Nephron progenitor cell (in vitro differentiated cells): Measurements from ENCODE around the gene GRIK4.

ENCODE experiments used
- DNase-seq: peaks from one replicate; pipeline ENCODE4 v3.0.0; 2021
- H3K27ac Mint-ChIP-seq: 2 replicates; pipeline ENCODE4 v1.8.0; 2021; ENCODE audit warnings: mild to moderate bottlenecking, moderate library complexity, mixed read lengths
- H3K27me3 Mint-ChIP-seq: 2 replicates; pipeline ENCODE4 v1.8.0; 2021; ENCODE audit warnings: mild to moderate bottlenecking, low read depth, mixed read lengths; ENCODE audit not compliant: poor library complexity
- H3K36me3 Mint-ChIP-seq: 2 replicates; pipeline ENCODE4 v1.8.0; 2021; ENCODE audit warnings: low read depth, mixed read lengths
- H3K4me1 Mint-ChIP-seq: 2 replicates; pipeline ENCODE4 v1.8.0; 2021; ENCODE audit warnings: mixed read lengths
- H3K4me3 Mint-ChIP-seq: 2 replicates; pipeline ENCODE4 v1.8.0; 2021; ENCODE audit warnings: mild to moderate bottlenecking, moderate library complexity, mixed read lengths
- H3K9me3 Mint-ChIP-seq: 2 replicates; pipeline ENCODE4 v1.8.0; 2021; ENCODE audit warnings: mild to moderate bottlenecking, moderate library complexity, mixed read lengths
- CTCF ChIP-seq: fragments of 200-600 bp; sonication (generic); IDR thresholded peaks from 2 replicates; pipeline ENCODE4 v1.5.0; 2021; ENCODE audit warnings: antibody characterized with exemption

The GRIK4 gene

GRCh38 chr11:120823159-120823558 is 311.6 kb downstream of the GRIK4 start:
- Mint-ChIP-seq H3K9me3 (no peaks in the 10 kb centered on the region), H3K4me1 (peaks cover 3% of the 10 kb centered on the region)

GRCh38 chr11:120824242-120824641 is 312.7 kb downstream of the GRIK4 start:
- H3K4me3 Mint-ChIP-seq, result no peak overlapping the region
- H3K4me1 Mint-ChIP-seq, result no peaks in the 10 kb centered on the region
- no peaks in the 10 kb centered on the region for H3K9me3 Mint-ChIP-seq
- H3K36me3 Mint-ChIP-seq, result no peaks in the 10 kb centered on the region
- no peak for DNase-seq
- no peak for TF ChIP-seq CTCF
- H3K27me3 Mint-ChIP-seq, result peaks cover 23% of the 10 kb centered on the region
- no peak overlapping the region for H3K27ac Mint-ChIP-seq

More at GRCh38 chr11:120823159-120823558, 311.6 kb downstream of the GRIK4 start:
- Mint-ChIP-seq H3K27ac (no peak overlapping the region), H3K27me3 (peaks cover 29% of the 10 kb centered on the region), H3K36me3 (no peaks in the 10 kb centered on the region), H3K4me3 (no peak overlapping the region)
- no peak for TF ChIP-seq CTCF
- DNase-seq, result no peak

GRCh38 chr11:120827198-120827597 is 315.6 kb downstream of the GRIK4 start:
- H3K27ac Mint-ChIP-seq, result no peak overlapping the region

GRCh38 chr11:120827820-120828219 is 316.3 kb downstream of the GRIK4 start:
- no peak for DNase-seq
- Mint-ChIP-seq H3K36me3 (no peaks in the 10 kb centered on the region), H3K27ac (no peak overlapping the region), H3K27me3 (peaks cover 10% of the 10 kb centered on the region), H3K4me3 (no peak overlapping the region), H3K4me1 (peaks cover 22% of the 10 kb centered on the region), H3K9me3 (no peaks in the 10 kb centered on the region)
- TF ChIP-seq CTCF, result no peak

More at GRCh38 chr11:120827198-120827597, 315.6 kb downstream of the GRIK4 start:
- no peak for TF ChIP-seq CTCF
- Mint-ChIP-seq H3K27me3 (peaks cover 10% of the 10 kb centered on the region), H3K9me3 (no peaks in the 10 kb centered on the region), H3K4me3 (no peak overlapping the region), H3K4me1 (peaks cover 16% of the 10 kb centered on the region), H3K36me3 (no peaks in the 10 kb centered on the region)
- DNase-seq, result no peak

- Mint-ChIP-seq H3K27ac (no peak overlapping the region), H3K9me3 (no peaks in the 10 kb centered on the region), H3K27me3 (peaks cover 10% of the 10 kb centered on the region), H3K36me3 (no peaks in the 10 kb centered on the region), H3K4me1 (peaks cover 32% of the 10 kb centered on the region), H3K4me3 (no peak overlapping the region)
- no peak for DNase-seq
- TF ChIP-seq CTCF, result no peak
Measured at GRCh38 chr11:120828847-120829246, 317.3 kb downstream of the GRIK4 start.

GRCh38 chr11:120830085-120830620 is 318.6 kb downstream of the GRIK4 start:
- no peak for TF ChIP-seq CTCF
- Mint-ChIP-seq H3K4me1 (peaks cover 45% of the 10 kb centered on the region), H3K27ac (no peak overlapping the region), H3K4me3 (no peak overlapping the region), H3K36me3 (no peaks in the 10 kb centered on the region), H3K27me3 (peaks cover 10% of the 10 kb centered on the region), H3K9me3 (no peaks in the 10 kb centered on the region)
- no peak for DNase-seq
